ENCODE data around the gene CHD6. TPM values are rescaled to one million over a fixed set of nuclear protein-coding genes. Genes with fewer than 3 reads are reported as not detected.

Gene CHD6
- total and polyA plus RNA-seq, 7 donors, result 2.4 to 40.2 (median 29.9) TPM

- Histone ChIP-seq H3K36me3 (peaks cover 45 to 96% (median 51%) of the 10 kb centered on the region in 4 donors), H3K27ac (no peak overlapping the region), H3K4me1 (no peaks in the 10 kb centered on the region), H3K9me3 (no peaks in the 10 kb centered on the region), H3K27me3 (no peaks in the 10 kb centered on the region), H3K4me3 (no peak overlapping the region)
- DNase-seq, result no peak
- intact Hi-C loops (cut with DNase I), result no loop called here
- WGBS, 2 donors, result 86 to 89% methylated on average over 12 of the region's 12 CpGs
- TF ChIP-seq POLR2A (IDR thresholded peaks at IDR 0.05) (no peak), CTCF (IDR thresholded peaks at IDR 0.05) (no peak), POLR2AphosphoS5 (IDR thresholded peaks at IDR 0.05) (no peak), EP300 (IDR thresholded peaks at IDR 0.05) (no peak)
Measured at GRCh38 chr20:41453010-41453950, 164.9 kb downstream of the CHD6 start.

GRCh38 chr20:41452226-41452625 is 166.0 kb downstream of the CHD6 start:
- Histone ChIP-seq H3K4me1 (no peaks in the 10 kb centered on the region), H3K36me3 (peaks cover 48 to 99% (median 57%) of the 10 kb centered on the region in 4 donors), H3K27ac (no peak overlapping the region), H3K27me3 (no peaks in the 10 kb centered on the region), H3K9me3 (no peaks in the 10 kb centered on the region), H3K4me3 (no peak overlapping the region)
- intact Hi-C loops (cut with DNase I), result no loop called here
- WGBS, 2 donors, result 97 to 98% methylated on average over 6 of the region's 6 CpGs
- DNase-seq, result no peak
- TF ChIP-seq POLR2AphosphoS5 (IDR thresholded peaks at IDR 0.05) (no peak), EP300 (IDR thresholded peaks at IDR 0.05) (no peak), POLR2A (IDR thresholded peaks at IDR 0.05) (no peak)

- H3K4me3 ChIP-seq, result no peak overlapping the region
- H3K27me3 ChIP-seq, result no peaks in the 10 kb centered on the region
- intact Hi-C loops (cut with DNase I), result no loop called here
- no peak overlapping the region for H3K27ac ChIP-seq
- TF ChIP-seq POLR2AphosphoS5 (IDR thresholded peaks at IDR 0.05), result no peak
- no peak for TF ChIP-seq CTCF (IDR thresholded peaks at IDR 0.05)
- no peak for TF ChIP-seq POLR2A (IDR thresholded peaks at IDR 0.05)
- no peak for TF ChIP-seq EP300 (IDR thresholded peaks at IDR 0.05)
- H3K9me3 ChIP-seq, result no peaks in the 10 kb centered on the region
- peaks cover 29 to 98% (median 58%) of the 10 kb centered on the region in 4 donors for H3K36me3 ChIP-seq
- H3K4me1 ChIP-seq, result no peaks in the 10 kb centered on the region
- whole genome bisulfite sequencing, 2 donors, result 88 to 91% methylated on average over 2 of the region's 2 CpGs
- DNase-seq, result no peak
Measured at GRCh38 chr20:41447006-41447405, 171.2 kb downstream of the CHD6 start.

- no peaks in the 10 kb centered on the region for H3K27me3 ChIP-seq
- DNase-seq, result no peak
- H3K36me3 ChIP-seq, result peaks cover 24 to 98% (median 53%) of the 10 kb centered on the region in 4 donors
- no peaks in the 10 kb centered on the region for H3K4me1 ChIP-seq
- no peaks in the 10 kb centered on the region for H3K9me3 ChIP-seq
- no peak overlapping the region for H3K27ac ChIP-seq
- H3K4me3 ChIP-seq, result no peak overlapping the region
- TF ChIP-seq POLR2AphosphoS5 (IDR thresholded peaks at IDR 0.05) (no peak), CTCF (IDR thresholded peaks at IDR 0.05) (no peak), POLR2A (IDR thresholded peaks at IDR 0.05) (no peak), EP300 (IDR thresholded peaks at IDR 0.05) (no peak)
- intact Hi-C loops (cut with DNase I), result no loop called here
- WGBS, 2 donors, result 94 to 97% methylated on average over 4 of the region's 4 CpGs
Measured at GRCh38 chr20:41446456-41446855, 171.7 kb downstream of the CHD6 start.

GRCh38 chr20:41444821-41445220 is 173.4 kb downstream of the CHD6 start:
- TF ChIP-seq EP300 (IDR thresholded peaks at IDR 0.05) (no peak), CTCF (IDR thresholded peaks at IDR 0.05) (no peak), POLR2AphosphoS5 (IDR thresholded peaks at IDR 0.05) (no peak), POLR2A (IDR thresholded peaks at IDR 0.05) (no peak)
- intact Hi-C loops (cut with DNase I), result no loop called here
- Histone ChIP-seq H3K4me1 (no peaks in the 10 kb centered on the region), H3K4me3 (no peak overlapping the region), H3K27me3 (no peaks in the 10 kb centered on the region), H3K36me3 (peaks cover 9 to 98% (median 43%) of the 10 kb centered on the region in 4 donors), H3K9me3 (no peaks in the 10 kb centered on the region), H3K27ac (no peak overlapping the region)
- DNase-seq, result no peak

Measured in sigmoid colon (tissue), 7 donors.